KG1 (cell line): ENCODE results near the gene DDX3X.
"Not testable (repeated sequence)": the region's sequence is repeated elsewhere in the genome, so short reads cannot be mapped to it uniquely, and the experiment has no call there.

Source experiments
- DNase-seq: peaks from one replicate; lab custom pipeline; 2025; lab: John Stamatoyannopoulos, UW

The DDX3X gene

DNA sequence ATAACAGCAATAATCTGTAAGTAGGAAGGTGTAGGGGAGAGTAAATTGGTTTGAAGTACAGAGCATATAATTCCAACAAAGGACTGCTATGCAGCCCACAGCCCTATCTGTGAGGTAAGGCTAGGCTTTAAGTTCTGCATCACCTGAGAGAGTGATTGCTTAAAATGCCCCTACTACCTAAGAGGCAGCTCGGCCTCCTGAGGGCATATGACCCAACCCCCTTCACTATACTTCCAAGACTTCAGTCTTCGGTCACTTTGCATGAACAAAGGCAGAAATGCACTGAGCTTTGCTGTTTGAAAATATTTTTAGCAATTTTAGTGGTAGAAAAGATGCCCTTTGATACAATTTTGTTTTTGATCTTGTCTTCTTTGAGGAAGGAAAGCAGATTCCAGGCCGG is 4.9 kb upstream of the DDX3X start:
- no peak for DNase-seq

DNA sequence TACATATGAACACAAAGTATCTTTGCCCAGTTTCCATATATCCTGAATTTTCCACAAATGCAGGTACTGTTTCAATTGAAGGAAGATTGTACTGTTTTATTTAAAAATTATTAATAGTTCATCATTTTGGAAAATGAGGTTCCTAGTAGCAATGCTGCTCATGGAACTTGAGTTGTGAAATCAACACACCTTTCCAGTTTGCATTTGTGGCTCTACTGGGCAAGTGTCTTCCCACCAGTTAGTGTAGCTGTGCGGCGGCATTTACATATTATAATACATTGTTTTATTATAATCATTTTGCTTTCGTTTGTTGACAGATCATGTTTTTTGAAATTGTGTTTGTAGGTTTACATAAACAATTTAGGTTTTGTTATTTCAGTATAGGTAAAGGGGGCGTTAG is 2.0 kb upstream of the DDX3X start:
- DNase-seq, result peak; percentile 15

DNA sequence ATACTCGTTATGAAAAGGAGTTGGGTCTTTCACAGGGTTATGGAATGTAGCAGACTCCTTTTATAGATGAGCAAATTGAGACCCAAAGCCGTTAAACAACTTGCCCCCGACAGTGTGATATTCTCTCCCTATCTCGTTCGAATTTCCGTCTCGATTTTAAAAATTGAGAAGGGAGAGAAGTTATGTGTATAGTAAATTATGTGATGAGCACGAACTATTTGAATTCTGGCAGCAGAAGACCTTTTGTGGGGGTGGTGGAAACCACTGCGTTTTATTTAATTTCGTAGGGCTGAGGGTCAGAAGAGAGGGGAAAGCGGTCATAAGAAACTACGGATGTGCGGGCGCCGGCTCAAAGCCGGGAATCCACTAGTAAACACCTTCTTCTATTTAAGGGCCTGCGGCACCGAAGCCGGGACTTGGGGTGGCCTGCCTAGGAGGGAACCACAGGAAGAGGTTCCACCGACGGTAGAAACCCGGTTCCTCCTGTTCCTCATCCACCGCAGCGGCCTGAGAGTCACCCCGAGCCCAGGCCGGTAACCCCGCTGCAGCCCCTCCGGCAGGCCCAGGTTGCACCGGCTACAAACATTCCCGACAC is 1.5 kb upstream of the DDX3X start:
- peak; percentile 50 for DNase-seq

DNA sequence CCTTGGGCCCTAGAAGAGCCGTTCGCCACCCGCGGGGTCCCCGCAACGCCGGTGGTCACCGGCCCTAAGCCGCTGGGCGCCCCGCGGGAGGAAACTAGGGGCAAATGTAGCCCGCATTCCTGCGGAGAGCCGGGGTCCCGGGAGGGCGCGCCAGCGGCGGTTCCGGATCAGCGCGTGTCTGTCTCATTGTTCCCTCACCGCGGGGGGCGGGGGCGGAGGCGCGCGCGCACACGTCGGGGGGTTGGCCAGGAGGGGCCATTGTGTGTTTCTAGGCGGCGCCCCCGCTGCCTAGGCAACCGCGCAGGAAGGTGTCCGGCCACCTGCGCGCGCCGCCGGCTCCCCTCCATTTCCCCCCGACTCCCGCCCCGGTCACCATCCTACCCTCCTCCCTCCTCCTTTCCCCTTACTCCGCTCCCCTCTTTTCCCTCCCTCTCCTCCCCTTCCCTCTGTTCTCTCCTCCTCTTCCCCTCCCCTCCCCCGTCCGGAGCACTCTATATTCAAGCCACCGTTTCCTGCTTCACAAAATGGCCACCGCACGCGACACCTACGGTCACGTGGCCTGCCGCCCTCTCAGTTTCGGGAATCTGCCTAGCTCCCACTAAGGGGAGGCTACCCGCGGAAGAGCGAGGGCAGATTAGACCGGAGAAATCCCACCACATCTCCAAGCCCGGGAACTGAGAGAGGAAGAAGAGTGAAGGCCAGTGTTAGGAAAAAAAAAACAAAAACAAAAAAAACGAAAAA is 789 bp upstream of the DDX3X start:
- peak; percentile 75 for DNase-seq

DNA sequence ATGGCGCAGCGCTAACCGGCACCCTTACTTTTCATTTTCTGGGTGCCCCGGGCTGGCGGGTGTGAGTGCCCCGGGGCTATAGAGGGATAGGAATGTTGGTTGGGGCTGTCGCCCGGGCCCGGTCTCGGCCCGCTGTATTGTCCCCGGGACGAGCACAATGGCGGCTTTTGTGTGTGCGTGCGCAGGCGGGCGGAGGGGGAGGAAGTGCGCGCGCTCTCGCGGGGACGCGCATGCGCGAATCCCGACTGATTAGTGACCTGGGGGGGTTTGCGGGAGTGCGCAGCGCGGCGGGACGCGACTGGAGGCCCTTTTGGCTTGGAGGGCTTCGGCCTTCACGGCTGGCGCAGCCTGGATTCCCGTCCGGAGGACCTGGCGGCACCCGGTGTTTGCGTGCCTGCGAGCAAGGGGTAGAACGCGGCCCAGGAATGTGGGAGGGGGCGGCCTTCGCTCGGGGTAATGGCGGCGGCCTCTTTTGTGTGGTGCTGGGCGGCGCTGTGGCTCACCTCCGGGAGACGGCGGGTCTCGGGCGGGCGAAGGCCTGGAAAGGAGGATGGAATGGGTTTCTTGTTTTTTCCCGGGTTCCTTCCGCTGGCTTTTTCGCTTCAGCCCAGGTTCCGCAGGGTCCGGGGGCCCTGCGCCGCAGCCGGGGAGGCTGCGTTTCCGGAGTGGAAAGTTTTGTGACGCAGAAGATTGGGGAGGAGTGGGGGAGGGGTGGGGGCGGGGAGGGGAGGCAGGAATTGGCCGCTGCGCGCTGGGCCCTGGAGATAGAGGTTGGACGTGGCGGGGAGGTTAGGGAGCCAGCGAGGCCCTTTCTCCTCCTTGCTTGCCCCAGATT is 618 bp downstream of the DDX3X start:
- DNase-seq, result peak; percentile 40

DNA sequence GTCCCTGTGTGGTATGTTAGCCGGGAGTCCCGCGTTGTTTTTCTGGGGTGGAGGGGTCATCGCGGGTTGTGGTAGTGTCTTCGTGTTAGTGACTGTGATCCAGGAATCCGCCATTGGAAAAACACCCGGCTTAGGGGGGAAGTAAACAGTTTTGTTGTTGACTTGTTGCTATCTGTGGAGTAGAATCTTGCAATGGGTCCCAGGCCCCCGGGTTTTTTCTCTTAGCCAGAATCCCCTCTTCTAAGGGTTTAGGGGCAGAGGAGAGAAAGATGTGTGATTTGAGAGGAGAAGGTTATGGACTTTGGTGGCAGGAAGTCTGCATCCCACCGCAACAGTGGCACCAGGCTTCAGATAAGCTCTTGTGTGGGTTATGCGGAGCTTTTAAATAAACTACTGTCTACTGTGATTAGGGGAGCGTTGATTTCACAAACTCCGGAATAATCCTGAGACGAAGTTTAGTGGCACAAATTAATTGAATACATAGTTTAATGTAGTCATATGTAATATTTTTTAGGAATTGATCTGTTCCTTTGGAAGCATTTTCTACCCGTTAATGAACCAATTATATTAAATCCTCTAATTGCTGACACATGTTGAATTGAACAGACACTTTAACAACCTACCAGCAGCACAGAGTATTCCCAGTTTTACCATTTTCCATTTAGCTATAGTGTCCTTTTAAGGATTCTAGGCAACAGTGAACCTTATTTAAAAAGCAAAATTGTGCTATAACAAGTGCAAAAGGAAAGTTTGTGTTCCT is 1.4 kb downstream of the DDX3X start:
- no peak for DNase-seq

DNA sequence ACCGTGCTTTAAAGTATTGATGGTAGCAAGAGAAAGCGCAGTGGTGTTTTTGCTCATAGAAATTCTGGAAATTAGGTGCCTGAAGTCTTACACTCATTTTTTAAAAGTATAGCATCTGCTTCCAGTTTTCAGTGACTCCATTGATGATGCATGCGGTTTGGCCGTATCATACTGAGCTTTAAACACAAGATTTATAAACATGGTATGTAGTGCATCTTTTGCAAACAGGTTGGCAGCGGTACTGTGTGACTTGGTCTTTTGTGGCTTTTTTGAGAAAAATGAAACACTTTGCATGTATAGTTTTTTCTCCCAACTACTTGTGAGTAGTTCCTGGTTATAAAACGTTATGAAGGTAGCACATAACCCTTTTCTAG is 2.0 kb downstream of the DDX3X start:
- DNase-seq, result no peak

DNA sequence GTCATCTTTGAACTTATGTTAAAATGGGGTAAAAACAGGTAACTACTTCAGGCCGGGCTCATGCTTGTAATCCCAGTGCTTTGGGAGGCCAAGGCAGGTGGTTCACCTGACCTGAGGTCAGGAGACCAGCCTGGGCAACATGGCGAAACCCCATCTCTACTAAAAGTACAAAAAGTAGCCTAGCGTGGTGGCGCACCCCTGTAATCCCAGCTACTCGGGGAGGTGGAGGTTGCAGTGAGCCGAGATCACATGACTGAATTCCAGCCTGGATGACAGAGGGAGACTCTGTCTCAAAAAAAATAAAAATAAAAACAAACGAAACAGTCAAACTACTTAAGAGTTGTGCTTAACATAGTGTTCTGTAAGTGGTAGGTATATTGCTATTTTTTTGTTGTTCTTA is 2.5 kb downstream of the DDX3X start:
- no peak for DNase-seq

DNA sequence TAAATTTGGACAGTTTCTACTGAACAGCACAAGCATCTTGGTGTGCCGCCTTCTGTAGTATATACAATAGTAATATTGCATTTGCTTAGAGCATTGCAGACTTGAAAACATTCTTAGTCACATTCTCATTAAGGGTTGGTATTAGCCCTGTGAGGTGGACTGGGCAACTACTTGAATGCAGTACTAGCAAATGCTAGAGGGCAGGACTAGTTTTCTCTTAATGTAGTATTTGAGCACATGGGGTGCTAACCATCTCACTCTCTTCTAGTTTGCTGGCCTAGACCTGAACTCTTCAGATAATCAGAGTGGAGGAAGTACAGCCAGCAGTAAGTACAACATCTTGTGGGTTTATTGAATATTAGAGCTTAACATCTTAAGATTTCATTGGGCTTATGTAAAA is 3.2 kb downstream of the DDX3X start:
- no peak for DNase-seq

DNA sequence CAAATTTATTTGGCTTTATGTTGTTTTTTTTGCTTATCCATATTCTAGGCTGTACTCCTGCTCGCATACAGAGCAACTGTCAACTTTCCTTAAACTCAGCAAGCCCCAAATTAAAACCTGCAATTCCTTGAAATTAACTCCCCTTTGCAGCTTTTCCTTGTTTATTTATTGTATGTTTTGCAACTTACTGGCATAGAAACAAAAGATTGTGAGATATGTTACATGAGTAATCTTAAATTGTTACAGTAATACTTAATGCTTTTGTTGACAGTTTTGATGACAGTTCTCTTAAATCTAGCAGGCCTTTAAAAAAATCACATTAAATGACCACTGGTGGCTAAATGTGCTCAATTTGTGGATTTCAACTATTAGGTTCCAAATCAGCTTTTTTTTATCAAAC is 4.5 kb downstream of the DDX3X start:
- DNase-seq, result no peak

DNA sequence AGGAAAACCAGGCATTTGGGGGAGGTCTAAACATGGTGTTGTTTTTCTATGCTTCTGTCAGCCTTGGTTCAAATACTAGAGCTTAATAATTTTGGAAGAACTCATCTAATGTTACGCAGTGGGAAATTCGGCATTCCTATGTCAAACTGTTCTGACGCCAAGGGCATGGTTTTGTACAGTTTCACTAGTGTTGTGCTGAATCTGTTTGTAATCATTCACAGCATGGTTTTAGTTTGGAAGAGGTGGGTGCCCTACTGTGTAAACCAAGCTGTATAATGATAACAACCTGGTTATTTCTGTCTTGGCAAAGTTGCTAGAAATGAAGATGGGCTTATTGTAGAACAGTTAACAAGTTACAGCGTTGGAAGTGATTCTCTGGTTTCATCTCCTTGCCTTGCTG is 5.2 kb downstream of the DDX3X start:
- DNase-seq, result no peak

DNA sequence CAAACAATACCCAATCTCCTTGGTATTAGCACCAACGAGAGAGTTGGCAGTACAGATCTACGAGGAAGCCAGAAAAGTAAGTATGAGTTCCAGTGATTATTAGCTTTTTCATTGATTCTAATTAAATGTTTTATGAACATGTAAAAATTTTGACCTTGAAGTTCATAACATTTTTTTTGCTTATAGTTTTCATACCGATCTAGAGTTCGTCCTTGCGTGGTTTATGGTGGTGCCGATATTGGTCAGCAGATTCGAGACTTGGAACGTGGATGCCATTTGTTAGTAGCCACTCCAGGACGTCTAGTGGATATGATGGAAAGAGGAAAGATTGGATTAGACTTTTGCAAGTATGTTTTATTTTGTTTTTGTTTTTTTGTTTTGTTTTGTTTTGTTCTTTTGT is 10.1 kb downstream of the DDX3X start:
- DNase-seq, result no peak

DNA sequence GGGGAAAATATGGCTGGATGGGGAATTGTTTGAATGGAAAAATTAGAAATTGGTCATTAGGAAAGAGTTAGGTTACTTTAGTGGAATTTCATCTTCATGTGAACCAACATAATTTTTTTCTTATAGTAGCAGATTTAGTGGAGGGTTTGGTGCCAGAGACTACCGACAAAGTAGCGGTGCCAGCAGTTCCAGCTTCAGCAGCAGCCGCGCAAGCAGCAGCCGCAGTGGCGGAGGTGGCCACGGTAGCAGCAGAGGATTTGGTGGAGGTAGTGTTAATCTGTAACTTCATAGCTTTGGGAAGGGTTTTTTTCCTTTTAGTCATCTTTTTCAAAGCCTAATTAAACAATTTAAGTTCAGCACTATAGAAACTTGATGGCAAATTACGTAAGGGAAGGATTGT is 13.2 kb downstream of the DDX3X start:
- no peak for DNase-seq

DNA sequence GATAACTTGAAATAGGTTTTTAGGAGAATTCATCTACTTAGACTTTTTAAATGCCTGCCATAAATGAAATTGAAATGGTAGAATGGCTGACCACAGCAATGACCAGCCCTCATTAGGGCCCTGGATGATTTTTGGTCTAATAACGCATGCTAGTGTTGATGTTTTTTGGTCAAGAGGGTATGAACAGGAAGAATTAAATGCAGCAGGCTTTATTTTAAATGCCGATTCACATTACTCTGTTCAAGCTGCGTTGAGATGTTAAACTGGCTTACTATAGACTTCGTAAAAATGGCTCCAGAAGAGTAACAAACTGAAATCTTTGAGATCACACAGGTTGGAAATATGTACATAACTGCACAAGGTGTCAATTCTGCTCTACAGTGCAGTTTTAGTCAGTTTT is 14.6 kb downstream of the DDX3X start:
- no peak for DNase-seq

DNA sequence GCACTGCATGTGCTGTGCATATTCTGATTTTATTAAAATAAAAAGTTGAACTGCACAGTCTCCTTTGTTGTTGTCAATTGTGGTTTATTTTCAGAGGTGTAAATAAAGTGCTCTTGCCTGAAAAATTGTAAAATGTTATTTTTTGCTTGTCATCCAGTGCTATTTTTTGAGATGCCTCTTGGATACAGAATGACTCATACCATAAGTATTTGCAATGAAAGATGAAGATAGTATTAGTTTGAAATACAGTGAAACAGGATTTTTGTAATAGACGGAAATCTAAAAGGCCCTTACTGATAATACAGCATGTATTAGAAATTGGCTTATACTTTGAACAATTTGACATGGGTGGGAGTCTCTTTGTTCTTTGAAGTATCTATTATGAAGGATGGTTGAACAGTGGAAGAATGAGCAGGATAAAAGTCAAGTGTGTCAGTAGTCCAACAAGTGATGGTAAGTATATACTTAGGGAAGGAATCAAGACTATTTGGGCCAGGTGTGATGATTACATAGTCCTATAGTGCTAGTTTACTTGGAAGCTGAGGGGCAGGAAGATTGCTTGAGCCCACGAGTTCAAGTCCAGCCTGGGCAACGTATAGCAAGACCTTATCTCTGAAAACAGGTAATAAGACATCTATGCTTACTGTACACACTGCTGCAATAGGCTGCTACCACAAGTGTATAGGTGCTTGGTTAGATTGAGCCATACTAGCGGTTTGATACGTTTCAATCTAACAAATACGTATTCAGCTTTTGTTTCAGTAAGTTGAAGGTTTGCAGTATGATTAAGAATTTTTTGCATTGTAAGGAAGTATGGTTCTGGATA is 16.4 kb downstream of the DDX3X start:
- no peak for DNase-seq

DNA sequence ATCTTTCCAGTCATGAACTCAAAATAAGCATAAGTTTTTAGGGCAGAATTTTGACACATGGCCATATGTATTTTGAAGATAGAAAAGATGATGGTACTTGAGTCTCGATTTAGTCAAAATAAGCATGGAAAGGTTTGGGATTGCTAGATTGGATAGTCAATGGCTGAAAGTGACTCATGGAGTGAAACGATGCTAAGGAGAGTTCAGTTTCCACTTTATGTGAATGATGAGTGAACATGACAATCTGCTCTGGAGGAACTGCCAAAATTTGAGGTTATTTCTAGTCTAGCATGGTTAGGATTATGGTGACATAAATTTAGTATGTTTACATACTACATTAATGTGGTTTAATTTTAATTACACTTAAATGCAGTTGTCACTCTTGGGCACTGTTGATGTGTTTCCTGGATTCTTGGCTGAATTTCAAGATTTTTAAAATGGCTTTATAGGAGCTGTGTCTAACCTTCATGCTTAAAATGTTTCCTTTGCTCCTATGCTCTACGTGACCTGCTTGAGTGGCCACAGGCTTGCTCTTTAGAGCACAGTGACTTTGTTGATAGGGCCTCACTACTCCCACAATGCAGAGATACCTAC is 17.1 kb downstream of the DDX3X start:
- DNase-seq, result no peak

DNA sequence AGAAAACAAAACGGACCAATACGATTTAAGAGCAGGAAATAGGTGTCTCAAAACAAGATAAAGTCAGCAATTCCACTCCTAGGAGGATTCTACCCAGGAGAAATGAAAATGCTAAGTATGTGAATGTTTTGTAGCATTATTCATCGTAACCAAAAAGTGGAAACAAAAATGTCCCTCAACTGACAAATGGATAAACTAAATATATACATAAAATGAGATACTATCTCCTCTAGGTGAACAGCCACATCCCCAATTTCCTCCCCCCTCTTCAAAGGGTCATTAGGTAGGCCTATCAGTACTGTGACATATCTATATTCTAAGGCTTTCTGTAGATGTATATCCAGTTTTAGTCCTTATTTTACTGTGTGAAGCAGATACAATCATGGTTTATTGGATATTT is 18.0 kb downstream of the DDX3X start:
- no peak for DNase-seq

DNA sequence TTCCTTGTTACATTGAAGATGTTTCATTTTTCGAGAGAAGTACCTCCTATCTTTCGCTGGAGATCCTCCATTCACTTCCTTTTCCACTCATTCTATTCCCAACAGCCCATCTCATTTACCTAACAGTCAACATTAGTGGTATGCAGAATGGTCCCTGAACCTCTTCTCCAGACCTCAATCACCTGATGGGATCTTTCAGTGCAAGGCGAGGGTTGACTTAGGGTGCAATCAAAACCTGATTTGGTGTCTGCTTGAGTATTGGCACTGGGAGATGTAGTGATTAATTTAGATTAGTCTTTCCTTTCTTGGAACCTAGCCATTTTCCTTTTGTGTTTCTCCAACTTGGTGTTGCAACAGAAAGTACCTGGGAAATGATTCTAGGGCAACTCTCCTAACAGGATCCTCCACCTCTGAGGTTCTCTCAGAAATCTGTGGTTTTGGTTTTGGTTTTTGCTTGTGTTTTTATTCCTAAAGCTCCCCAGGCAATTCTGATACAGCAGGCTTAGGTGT is 18.4 kb downstream of the DDX3X start:
- DNase-seq, result no peak

DNA sequence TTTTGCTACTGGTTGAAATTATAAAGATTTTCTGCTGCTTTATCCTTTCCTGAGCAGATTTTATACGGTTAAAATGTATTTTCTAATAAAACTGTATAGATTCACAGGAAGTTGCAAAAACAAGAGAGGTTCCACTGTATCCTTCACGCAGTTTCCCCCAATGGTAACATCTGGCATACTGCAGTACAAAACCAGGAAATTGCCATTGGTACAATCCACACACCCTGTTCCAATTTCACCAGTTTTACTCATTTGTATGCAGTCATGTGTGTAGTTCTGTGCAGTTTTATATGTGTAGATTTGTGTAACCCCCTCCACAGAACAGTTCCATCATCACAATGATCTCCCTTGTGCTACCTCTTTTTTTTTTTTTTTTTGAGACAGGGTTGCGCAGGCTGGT is 20.0 kb downstream of the DDX3X start:
- no peak for DNase-seq

DNA sequence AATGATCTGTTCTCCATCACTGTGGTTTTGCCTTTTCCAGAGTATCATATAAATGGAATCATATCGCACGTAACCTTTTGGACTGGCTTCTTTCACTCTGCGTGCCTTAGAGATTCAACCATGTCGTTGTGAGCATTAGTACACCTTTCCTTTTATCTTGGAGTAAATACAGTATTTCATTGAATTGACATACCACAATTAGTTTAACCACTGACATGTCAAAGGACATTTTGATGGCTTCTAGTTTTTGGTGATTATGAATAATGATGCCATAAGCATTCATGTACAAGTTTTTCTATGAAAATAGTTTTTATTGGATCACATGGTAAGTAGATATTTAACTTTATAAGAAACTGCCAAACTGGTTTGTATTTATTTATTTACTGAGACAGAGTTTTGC is 35.2 kb downstream of the DDX3X start:
- DNase-seq, result no peak

DNA sequence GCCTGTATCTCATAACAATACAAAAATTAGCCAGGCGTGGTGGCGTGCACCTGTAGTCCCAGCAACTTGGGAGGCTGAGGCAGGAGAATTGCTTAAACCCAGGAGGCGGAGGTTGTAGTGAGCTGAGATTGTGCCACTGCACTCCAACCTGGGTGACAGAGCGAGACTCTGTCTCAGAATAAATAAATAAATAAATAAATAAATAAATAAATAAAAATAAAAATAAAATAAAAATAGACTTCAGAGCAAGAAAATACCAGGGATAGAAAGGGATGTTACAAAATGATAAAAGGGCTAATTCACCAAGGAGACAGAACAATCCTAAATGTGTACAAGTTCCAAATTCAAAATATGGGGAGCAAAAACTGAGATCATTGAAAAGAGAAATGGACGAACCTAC is 37.6 kb downstream of the DDX3X start:
- DNase-seq, result not testable (repeated sequence)
